ENCODE results near the gene RETREG1.

Gene RETREG1

DNA sequence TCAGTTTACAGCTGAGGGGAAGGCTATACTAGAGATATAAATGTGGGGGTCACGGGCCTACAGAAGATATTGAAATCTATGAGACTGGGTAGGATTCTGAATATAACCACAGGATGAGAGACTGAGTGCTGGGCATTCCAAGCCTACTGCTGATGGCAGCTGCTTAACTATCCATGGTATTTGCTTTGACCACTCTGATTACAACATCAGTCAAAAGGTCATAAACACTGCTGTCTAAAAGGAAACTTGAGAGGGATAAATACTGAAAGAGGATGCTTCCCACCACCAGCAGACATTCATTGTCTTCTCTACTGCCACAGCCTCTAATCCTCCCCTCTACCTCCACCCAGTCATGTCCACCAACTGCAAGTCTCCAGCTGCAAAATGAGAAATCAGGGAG, 155.0 kb downstream of the RETREG1 start:
- H3K27me3 ChIP-seq (ENCODE audit: insufficient read depth, poor library complexity, severe bottlenecking): no peaks in the 10 kb centered on the region
- DNase-seq (ENCODE audit: low read depth in 1 of 2, low spot score in 1 of 2): no peak
- TF ChIP-seq GABPA (IDR thresholded peaks at IDR 0.05; ENCODE audit: low read depth) (no peak), SPI1 (IDR thresholded peaks at IDR 0.05; ENCODE audit: borderline replicate concordance, low read depth) (no peak), POLR2AphosphoS5 (IDR thresholded peaks at IDR 0.05; ENCODE audit: low read depth) (no peak)
- TF ChIP-seq, protein P1, sequence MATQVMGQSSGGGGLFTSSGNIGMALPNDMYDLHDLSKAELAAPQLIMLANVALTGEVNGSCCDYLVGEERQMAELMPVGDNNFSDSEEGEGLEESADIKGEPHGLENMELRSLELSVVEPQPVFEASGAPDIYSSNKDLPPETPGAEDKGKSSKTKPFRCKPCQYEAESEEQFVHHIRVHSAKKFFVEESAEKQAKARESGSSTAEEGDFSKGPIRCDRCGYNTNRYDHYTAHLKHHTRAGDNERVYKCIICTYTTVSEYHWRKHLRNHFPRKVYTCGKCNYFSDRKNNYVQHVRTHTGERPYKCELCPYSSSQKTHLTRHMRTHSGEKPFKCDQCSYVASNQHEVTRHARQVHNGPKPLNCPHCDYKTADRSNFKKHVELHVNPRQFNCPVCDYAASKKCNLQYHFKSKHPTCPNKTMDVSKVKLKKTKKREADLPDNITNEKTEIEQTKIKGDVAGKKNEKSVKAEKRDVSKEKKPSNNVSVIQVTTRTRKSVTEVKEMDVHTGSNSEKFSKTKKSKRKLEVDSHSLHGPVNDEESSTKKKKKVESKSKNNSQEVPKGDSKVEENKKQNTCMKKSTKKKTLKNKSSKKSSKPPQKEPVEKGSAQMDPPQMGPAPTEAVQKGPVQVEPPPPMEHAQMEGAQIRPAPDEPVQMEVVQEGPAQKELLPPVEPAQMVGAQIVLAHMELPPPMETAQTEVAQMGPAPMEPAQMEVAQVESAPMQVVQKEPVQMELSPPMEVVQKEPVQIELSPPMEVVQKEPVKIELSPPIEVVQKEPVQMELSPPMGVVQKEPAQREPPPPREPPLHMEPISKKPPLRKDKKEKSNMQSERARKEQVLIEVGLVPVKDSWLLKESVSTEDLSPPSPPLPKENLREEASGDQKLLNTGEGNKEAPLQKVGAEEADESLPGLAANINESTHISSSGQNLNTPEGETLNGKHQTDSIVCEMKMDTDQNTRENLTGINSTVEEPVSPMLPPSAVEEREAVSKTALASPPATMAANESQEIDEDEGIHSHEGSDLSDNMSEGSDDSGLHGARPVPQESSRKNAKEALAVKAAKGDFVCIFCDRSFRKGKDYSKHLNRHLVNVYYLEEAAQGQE (IDR thresholded peaks at IDR 0.05; ENCODE audit: insufficient replicate concordance, low read depth): no peak
- TF ChIP-seq, protein P2, sequence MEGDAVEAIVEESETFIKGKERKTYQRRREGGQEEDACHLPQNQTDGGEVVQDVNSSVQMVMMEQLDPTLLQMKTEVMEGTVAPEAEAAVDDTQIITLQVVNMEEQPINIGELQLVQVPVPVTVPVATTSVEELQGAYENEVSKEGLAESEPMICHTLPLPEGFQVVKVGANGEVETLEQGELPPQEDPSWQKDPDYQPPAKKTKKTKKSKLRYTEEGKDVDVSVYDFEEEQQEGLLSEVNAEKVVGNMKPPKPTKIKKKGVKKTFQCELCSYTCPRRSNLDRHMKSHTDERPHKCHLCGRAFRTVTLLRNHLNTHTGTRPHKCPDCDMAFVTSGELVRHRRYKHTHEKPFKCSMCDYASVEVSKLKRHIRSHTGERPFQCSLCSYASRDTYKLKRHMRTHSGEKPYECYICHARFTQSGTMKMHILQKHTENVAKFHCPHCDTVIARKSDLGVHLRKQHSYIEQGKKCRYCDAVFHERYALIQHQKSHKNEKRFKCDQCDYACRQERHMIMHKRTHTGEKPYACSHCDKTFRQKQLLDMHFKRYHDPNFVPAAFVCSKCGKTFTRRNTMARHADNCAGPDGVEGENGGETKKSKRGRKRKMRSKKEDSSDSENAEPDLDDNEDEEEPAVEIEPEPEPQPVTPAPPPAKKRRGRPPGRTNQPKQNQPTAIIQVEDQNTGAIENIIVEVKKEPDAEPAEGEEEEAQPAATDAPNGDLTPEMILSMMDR (IDR thresholded peaks at IDR 0.05; ENCODE audit: insufficient read depth, low read length): no peak
- H3K27ac ChIP-seq (replicated peaks): no peak overlapping the region
- no peak overlapping the region for H3K4me3 ChIP-seq (replicated peaks; ENCODE audit: insufficient read depth, low read length)

DNA sequence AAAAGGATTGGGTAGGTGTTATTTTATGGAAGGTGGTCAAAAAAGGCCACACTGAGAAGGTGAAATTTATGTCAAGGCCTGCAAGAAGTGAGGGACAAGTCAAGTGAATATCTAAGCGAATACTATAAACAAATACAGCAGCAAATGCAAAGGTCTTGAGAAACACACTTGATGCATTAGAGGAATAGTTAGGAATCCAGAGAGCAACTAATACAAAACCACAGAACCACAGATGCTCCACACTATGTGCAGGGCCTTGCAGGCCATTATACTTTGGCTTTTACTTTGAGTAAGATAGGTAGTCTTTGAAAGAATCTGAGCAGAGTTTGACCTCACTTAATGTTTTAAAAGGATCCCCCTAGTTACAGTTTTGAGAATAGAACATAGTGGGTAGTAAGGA, 155.8 kb downstream of the RETREG1 start:
- H3K4me3 ChIP-seq (replicated peaks; ENCODE audit: insufficient read depth, low read length): no peak overlapping the region

GRCh38 chr5:16459451-16459850, 157.3 kb downstream of the RETREG1 start:
- Histone ChIP-seq H3K4me3 (replicated peaks; ENCODE audit: insufficient read depth, low read length) (no peak overlapping the region), H3K27ac (replicated peaks) (no peak overlapping the region), H3K27me3 (ENCODE audit: insufficient read depth, poor library complexity, severe bottlenecking) (no peaks in the 10 kb centered on the region)
- DNase-seq (ENCODE audit: low read depth in 1 of 2, low spot score in 1 of 2): no peak
- TF ChIP-seq, protein P2 (IDR thresholded peaks at IDR 0.05; ENCODE audit: insufficient read depth, low read length): no peak
- TF ChIP-seq SPI1 (IDR thresholded peaks at IDR 0.05; ENCODE audit: borderline replicate concordance, low read depth) (no peak), POLR2AphosphoS5 (IDR thresholded peaks at IDR 0.05; ENCODE audit: low read depth) (no peak), GABPA (IDR thresholded peaks at IDR 0.05; ENCODE audit: low read depth) (no peak)
- TF ChIP-seq, protein P1 (IDR thresholded peaks at IDR 0.05; ENCODE audit: insufficient replicate concordance, low read depth): no peak

More for the DNA sequence above, 155.8 kb downstream of the RETREG1 start:
- Histone ChIP-seq H3K27ac (replicated peaks) (no peak overlapping the region), H3K27me3 (ENCODE audit: insufficient read depth, poor library complexity, severe bottlenecking) (no peaks in the 10 kb centered on the region)
- TF ChIP-seq POLR2AphosphoS5 (IDR thresholded peaks at IDR 0.05; ENCODE audit: low read depth) (no peak), SPI1 (IDR thresholded peaks at IDR 0.05; ENCODE audit: borderline replicate concordance, low read depth) (no peak)
- no peak for DNase-seq (ENCODE audit: low read depth in 1 of 2, low spot score in 1 of 2)

DNA sequence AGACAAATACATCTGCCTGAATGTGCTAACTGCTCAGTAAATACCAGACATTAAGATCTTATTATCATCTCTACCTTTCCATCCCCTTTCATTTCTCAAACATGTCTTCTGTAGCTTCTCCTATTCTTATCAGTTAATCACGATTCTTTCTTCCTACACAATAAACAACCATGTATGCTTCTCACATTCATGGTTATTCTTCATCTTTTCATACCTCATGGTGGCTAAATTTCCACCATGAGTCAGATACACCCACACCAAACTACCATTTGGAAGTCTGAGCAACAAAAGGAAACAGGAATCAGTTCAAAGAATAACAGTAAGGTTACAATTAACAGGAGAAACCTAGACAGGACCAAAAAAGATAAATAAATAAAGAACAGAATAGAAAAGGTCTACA, 158.9 kb downstream of the RETREG1 start:
- TF ChIP-seq SPI1 (IDR thresholded peaks at IDR 0.05; ENCODE audit: borderline replicate concordance, low read depth) (no peak), POLR2AphosphoS5 (IDR thresholded peaks at IDR 0.05; ENCODE audit: low read depth) (no peak), GABPA (IDR thresholded peaks at IDR 0.05; ENCODE audit: low read depth) (no peak)
- TF ChIP-seq, protein P2 (IDR thresholded peaks at IDR 0.05; ENCODE audit: insufficient read depth, low read length): no peak
- TF ChIP-seq, protein P1 (IDR thresholded peaks at IDR 0.05; ENCODE audit: insufficient replicate concordance, low read depth): no peak
- no peak overlapping the region for H3K4me3 ChIP-seq (replicated peaks; ENCODE audit: insufficient read depth, low read length)
- no peak overlapping the region for H3K27ac ChIP-seq (replicated peaks)
- no peaks in the 10 kb centered on the region for H3K27me3 ChIP-seq (ENCODE audit: insufficient read depth, poor library complexity, severe bottlenecking)
- DNase-seq (ENCODE audit: low read depth in 1 of 2, low spot score in 1 of 2): no peak

All from HL-60 (cell line).